ENCODE measurements around the gene CPNE8. TPM values are rescaled to one million over a fixed set of nuclear protein-coding genes. Genes with fewer than 3 reads are reported as not detected.

Gene CPNE8
- total RNA-seq, 1 donor from 2014 or later = 9.4 TPM

DNA sequence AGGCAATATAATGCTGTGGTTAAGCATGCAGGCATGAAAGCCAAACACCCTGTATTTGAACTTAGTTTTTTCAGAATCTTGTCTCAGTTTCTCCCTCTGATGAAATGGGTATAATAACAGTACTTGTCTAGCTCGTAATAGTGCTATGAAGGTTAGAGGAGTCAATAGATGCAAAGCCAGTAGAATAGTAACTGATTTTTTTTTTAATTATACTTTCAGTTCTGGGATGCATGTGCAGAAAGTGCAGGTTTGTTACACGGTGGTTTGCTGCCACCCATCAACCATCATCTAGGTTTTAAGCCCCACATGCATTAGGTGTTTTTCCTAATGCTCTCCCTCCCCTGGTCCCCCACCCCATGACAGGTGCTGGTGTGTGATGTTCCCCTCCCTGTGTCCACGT lies 87.4 kb downstream of the CPNE8 start:
- FAIRE-seq (no peak), DNase-seq (ENCODE audit: low read depth) (no peak)
- Histone ChIP-seq H4K20me1 (ENCODE audit: insufficient read depth, low read length) (no peaks in the 10 kb centered on the region), H3K27ac (ENCODE audit: low read depth, low read length) (no peak overlapping the region), H3K4me1 (ENCODE audit: insufficient read depth, low read length) (no peaks in the 10 kb centered on the region), H3K9ac (ENCODE audit: low read length) (no peak overlapping the region), H3K36me3 (ENCODE audit: insufficient read depth, low read length) (no peaks in the 10 kb centered on the region), H2AFZ (ENCODE audit: low read depth, low read length) (no peak overlapping the region), H3K79me2 (ENCODE audit: insufficient read depth, low read length) (no peaks in the 10 kb centered on the region), H3K4me2 (ENCODE audit: low read length) (no peak overlapping the region), H3K9me3 (ENCODE audit: insufficient read depth, low read depth, low read length) (no peaks in the 10 kb centered on the region), H3K4me3 (ENCODE audit: insufficient read depth, low read depth, low read length) (no peak overlapping the region), H3K27me3 (ENCODE audit: insufficient read depth, low read length) (no peaks in the 10 kb centered on the region)
- Mint-ChIP-seq H3K4me3 (ENCODE audit: unreplicated experiment) (no peak overlapping the region), H3K27ac (ENCODE audit: unreplicated experiment) (no peak overlapping the region), H3K27me3 (ENCODE audit: low read depth, unreplicated experiment) (no peaks in the 10 kb centered on the region), H3K9me3 (ENCODE audit: unreplicated experiment) (peaks cover 2% of the 10 kb centered on the region), H3K4me1 (ENCODE audit: low read depth, unreplicated experiment) (no peaks in the 10 kb centered on the region), H3K36me3 (ENCODE audit: low read depth, unreplicated experiment) (no peaks in the 10 kb centered on the region)
- no peak for TF ChIP-seq EZH2 (IDR thresholded peaks at IDR 0.05; ENCODE audit: insufficient read depth, low read length)
- TF ChIP-seq, protein P1, sequence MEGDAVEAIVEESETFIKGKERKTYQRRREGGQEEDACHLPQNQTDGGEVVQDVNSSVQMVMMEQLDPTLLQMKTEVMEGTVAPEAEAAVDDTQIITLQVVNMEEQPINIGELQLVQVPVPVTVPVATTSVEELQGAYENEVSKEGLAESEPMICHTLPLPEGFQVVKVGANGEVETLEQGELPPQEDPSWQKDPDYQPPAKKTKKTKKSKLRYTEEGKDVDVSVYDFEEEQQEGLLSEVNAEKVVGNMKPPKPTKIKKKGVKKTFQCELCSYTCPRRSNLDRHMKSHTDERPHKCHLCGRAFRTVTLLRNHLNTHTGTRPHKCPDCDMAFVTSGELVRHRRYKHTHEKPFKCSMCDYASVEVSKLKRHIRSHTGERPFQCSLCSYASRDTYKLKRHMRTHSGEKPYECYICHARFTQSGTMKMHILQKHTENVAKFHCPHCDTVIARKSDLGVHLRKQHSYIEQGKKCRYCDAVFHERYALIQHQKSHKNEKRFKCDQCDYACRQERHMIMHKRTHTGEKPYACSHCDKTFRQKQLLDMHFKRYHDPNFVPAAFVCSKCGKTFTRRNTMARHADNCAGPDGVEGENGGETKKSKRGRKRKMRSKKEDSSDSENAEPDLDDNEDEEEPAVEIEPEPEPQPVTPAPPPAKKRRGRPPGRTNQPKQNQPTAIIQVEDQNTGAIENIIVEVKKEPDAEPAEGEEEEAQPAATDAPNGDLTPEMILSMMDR (IDR thresholded peaks at IDR 0.05; ENCODE audit: insufficient read depth, low read depth, low read length) = no peak

DNA sequence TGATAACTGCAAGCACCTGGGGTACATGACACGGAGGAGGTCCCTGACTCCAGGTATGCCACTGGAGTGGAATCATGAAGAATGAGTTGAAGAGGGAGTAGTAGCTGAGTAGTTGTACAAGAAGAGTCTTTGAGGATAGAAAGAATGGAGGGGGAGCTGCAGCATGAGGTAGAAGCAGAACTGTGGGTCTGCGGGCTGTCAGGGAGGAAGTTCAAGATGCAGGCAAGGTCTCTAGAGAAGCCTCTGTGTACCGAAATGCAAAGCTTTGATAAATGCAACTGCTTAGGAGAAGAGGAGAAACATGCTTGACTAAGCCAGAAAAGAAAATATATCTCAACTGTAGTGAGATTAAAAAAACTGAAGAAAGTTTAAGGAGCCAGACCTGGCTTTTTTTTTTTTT lies 91.5 kb downstream of the CPNE8 start:
- H3K4me3 Mint-ChIP-seq (ENCODE audit: unreplicated experiment) = no peak overlapping the region

DNA sequence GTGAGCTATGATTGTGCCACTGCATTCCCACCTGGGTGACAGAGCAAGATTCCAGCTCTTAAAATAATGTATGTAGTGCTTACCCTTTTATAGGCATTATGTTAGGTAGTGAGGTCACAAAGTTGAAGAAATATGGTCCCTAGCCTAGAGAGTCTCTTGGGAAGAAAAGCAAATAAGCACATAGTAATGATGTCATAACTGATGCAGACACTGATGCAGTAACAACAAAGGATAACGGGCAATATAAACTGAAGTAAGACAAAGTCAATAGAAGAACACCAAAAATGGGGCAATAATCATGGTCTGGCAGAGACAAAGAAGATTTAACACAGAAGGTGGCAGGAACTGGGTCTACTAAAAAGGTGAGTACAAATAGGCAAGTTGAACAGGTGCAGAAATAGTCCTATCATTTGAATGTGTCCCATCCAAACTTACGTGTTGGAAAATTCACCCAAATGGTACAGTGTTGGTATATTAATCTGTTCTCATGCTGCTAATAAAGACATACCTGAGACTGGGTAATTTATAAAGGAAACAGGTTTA lies 93.5 kb downstream of the CPNE8 start:
- Histone ChIP-seq H3K4me1 (ENCODE audit: insufficient read depth, low read length) (no peaks in the 10 kb centered on the region), H3K9ac (ENCODE audit: low read length) (no peak overlapping the region), H3K27me3 (ENCODE audit: insufficient read depth, low read length) (no peaks in the 10 kb centered on the region), H3K9me3 (ENCODE audit: insufficient read depth, low read depth, low read length) (no peaks in the 10 kb centered on the region), H2AFZ (ENCODE audit: low read depth, low read length) (no peak overlapping the region), H3K36me3 (ENCODE audit: insufficient read depth, low read length) (no peaks in the 10 kb centered on the region), H3K4me3 (ENCODE audit: insufficient read depth, low read depth, low read length) (no peak overlapping the region), H3K79me2 (ENCODE audit: insufficient read depth, low read length) (no peaks in the 10 kb centered on the region), H4K20me1 (ENCODE audit: insufficient read depth, low read length) (no peaks in the 10 kb centered on the region), H3K27ac (ENCODE audit: low read depth, low read length) (no peak overlapping the region), H3K4me2 (ENCODE audit: low read length) (no peak overlapping the region)
- FAIRE-seq (no peak), DNase-seq (ENCODE audit: low read depth) (no peak)
- H3K4me3 Mint-ChIP-seq (ENCODE audit: unreplicated experiment) = no peak overlapping the region
- no peaks in the 10 kb centered on the region for H3K4me1 Mint-ChIP-seq (ENCODE audit: low read depth, unreplicated experiment)
- no peaks in the 10 kb centered on the region for H3K27me3 Mint-ChIP-seq (ENCODE audit: low read depth, unreplicated experiment)
- H3K36me3 Mint-ChIP-seq (ENCODE audit: low read depth, unreplicated experiment) = peaks cover 3% of the 10 kb centered on the region
- H3K27ac Mint-ChIP-seq (ENCODE audit: unreplicated experiment) = no peak overlapping the region
- no peak for TF ChIP-seq EZH2 (IDR thresholded peaks at IDR 0.05; ENCODE audit: insufficient read depth, low read length)
- TF ChIP-seq, protein P1 (IDR thresholded peaks at IDR 0.05; ENCODE audit: insufficient read depth, low read depth, low read length) = no peak
- peaks cover 3% of the 10 kb centered on the region for H3K9me3 Mint-ChIP-seq (ENCODE audit: unreplicated experiment)

More for the DNA sequence above, 91.5 kb downstream of the CPNE8 start:
- Mint-ChIP-seq H3K36me3 (ENCODE audit: low read depth, unreplicated experiment) (peaks cover 3% of the 10 kb centered on the region), H3K4me1 (ENCODE audit: low read depth, unreplicated experiment) (no peaks in the 10 kb centered on the region), H3K27me3 (ENCODE audit: low read depth, unreplicated experiment) (no peaks in the 10 kb centered on the region), H3K27ac (ENCODE audit: unreplicated experiment) (no peak overlapping the region), H3K9me3 (ENCODE audit: unreplicated experiment) (peaks cover 3% of the 10 kb centered on the region)
- Histone ChIP-seq H3K4me1 (ENCODE audit: insufficient read depth, low read length) (no peaks in the 10 kb centered on the region), H3K36me3 (ENCODE audit: insufficient read depth, low read length) (no peaks in the 10 kb centered on the region), H2AFZ (ENCODE audit: low read depth, low read length) (no peak overlapping the region), H3K27me3 (ENCODE audit: insufficient read depth, low read length) (no peaks in the 10 kb centered on the region), H3K4me3 (ENCODE audit: insufficient read depth, low read depth, low read length) (no peak overlapping the region), H3K9ac (ENCODE audit: low read length) (no peak overlapping the region), H3K9me3 (ENCODE audit: insufficient read depth, low read depth, low read length) (no peaks in the 10 kb centered on the region), H3K27ac (ENCODE audit: low read depth, low read length) (no peak overlapping the region), H4K20me1 (ENCODE audit: insufficient read depth, low read length) (no peaks in the 10 kb centered on the region), H3K4me2 (ENCODE audit: low read length) (no peak overlapping the region), H3K79me2 (ENCODE audit: insufficient read depth, low read length) (no peaks in the 10 kb centered on the region)
- no peak for FAIRE-seq
- TF ChIP-seq EZH2 (IDR thresholded peaks at IDR 0.05; ENCODE audit: insufficient read depth, low read length) = no peak
- TF ChIP-seq, protein P1 (IDR thresholded peaks at IDR 0.05; ENCODE audit: insufficient read depth, low read depth, low read length) = no peak
- DNase-seq (ENCODE audit: low read depth) = no peak
